ENCODE data around the gene CSHL1.

DNA sequence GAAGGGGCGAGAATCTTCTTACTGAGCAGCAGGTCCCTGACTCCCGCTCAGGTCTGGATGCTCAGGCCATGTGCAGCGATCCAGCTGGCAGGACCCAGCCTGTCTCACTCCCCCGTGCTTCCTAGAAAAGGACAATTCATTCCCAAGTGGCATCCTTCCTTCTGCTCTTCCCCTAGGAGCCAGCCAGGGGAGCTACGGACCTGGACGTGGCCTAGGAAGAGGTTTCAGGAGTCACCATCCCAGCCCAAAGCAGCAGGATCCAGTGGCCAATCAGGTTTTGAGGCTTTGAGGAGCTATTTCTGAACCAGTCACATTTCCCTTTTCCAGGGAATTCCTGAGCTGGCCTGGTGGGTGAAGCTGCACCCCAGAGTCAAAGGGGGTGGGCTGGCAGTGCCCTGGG, 28.8 kb upstream of the CSHL1 start:
- TF ChIP-seq SIN3A (IDR thresholded peaks at IDR 0.05; ENCODE audit: borderline replicate concordance, insufficient read depth, low read length) (no peak), POLR2AphosphoS5 (IDR thresholded peaks at IDR 0.05; ENCODE audit: low read depth, low read length) (no peak), FOXP2 (optimal IDR thresholded peaks at IDR 0.05; ENCODE audit: borderline replicate concordance, extremely low read depth, extremely low read length, insufficient read depth) (no peak)
- TF ChIP-seq, protein P1, sequence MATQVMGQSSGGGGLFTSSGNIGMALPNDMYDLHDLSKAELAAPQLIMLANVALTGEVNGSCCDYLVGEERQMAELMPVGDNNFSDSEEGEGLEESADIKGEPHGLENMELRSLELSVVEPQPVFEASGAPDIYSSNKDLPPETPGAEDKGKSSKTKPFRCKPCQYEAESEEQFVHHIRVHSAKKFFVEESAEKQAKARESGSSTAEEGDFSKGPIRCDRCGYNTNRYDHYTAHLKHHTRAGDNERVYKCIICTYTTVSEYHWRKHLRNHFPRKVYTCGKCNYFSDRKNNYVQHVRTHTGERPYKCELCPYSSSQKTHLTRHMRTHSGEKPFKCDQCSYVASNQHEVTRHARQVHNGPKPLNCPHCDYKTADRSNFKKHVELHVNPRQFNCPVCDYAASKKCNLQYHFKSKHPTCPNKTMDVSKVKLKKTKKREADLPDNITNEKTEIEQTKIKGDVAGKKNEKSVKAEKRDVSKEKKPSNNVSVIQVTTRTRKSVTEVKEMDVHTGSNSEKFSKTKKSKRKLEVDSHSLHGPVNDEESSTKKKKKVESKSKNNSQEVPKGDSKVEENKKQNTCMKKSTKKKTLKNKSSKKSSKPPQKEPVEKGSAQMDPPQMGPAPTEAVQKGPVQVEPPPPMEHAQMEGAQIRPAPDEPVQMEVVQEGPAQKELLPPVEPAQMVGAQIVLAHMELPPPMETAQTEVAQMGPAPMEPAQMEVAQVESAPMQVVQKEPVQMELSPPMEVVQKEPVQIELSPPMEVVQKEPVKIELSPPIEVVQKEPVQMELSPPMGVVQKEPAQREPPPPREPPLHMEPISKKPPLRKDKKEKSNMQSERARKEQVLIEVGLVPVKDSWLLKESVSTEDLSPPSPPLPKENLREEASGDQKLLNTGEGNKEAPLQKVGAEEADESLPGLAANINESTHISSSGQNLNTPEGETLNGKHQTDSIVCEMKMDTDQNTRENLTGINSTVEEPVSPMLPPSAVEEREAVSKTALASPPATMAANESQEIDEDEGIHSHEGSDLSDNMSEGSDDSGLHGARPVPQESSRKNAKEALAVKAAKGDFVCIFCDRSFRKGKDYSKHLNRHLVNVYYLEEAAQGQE (IDR thresholded peaks at IDR 0.05; ENCODE audit: insufficient read depth in 1 of 2, low read depth in 2 of 2, low read length in 2 of 2), result no peak
